H1 (cell line): ENCODE results near the gene TIA1. TPM values are rescaled to one million over a fixed set of nuclear protein-coding genes. Genes with fewer than 3 reads are reported as not detected.

Source experiments
- CTCF ChIA-PET: fragments of 300-600 bp; sonication (Branson Sonifier 250); formaldehyde crosslinking; loops from one replicate; lab custom pipeline; 2021; ENCODE audit not compliant: partially characterized antibody; lab: Charles Lee
- POLR2A ChIA-PET: fragments of 300-600 bp; sonication (Branson Sonifier 250); formaldehyde crosslinking; loops from one replicate; lab custom pipeline; 2021; ENCODE audit warnings: inconsistent platforms; ENCODE audit not compliant: partially characterized antibody; lab: Charles Lee
- DNase-seq, 2 experiments: peaks; one replicate each; pipeline versions ENCODE4 v3.0.0 to v3.0.0-alpha.2; 2010 to 2022; ENCODE audit warnings: low spot score in 2 of 2, low read depth in 1 of 2, mixed read lengths in 1 of 2
- FAIRE-seq: peaks from 2 replicates; lab custom pipeline; 2011; peaks lifted over from hg19 to GRCh38; lab: Jason Lieb, UNC
- H2AFZ ChIP-seq: 2 replicates; pipeline ENCODE4 v1.8.1; 2012; ENCODE audit warnings: low read length, inconsistent platforms
- H2AK5ac ChIP-seq: 2 replicates; pipeline ENCODE4 v1.6.1; 2013; ENCODE audit warnings: low read depth, low read length
- H2BK120ac ChIP-seq: replicated peaks from 2 replicates; pipeline ENCODE3; 2013; ENCODE audit warnings: low read depth, low read length, inconsistent platforms
- H2BK12ac ChIP-seq: 2 replicates; pipeline ENCODE4 v1.6.1; 2013; ENCODE audit warnings: low read depth, low read length
- H2BK15ac ChIP-seq: 2 replicates; pipeline ENCODE4 v1.6.1; 2013; ENCODE audit warnings: low read length
- H2BK20ac ChIP-seq: 2 replicates; pipeline ENCODE4 v1.6.1; 2013; ENCODE audit warnings: low read length
- H2BK5ac ChIP-seq: 2 replicates; pipeline ENCODE4 v1.6.1; 2013; ENCODE audit warnings: low read depth, low read length
- H3K14ac ChIP-seq: 2 replicates; pipeline ENCODE4 v1.6.1; 2013; ENCODE audit warnings: inconsistent platforms; ENCODE audit not compliant: insufficient read length
- H3K18ac ChIP-seq: 2 replicates; pipeline ENCODE4 v1.6.1; 2013; ENCODE audit warnings: low read length; ENCODE audit errors: extremely low read depth
- H3K23ac ChIP-seq: 2 replicates; pipeline ENCODE4 v1.6.1; 2013; ENCODE audit warnings: inconsistent platforms; ENCODE audit not compliant: insufficient read length
- H3K23me2 ChIP-seq: 2 replicates; pipeline ENCODE4 v1.6.1; 2013; ENCODE audit warnings: low read depth, low read length
- H3K27ac ChIP-seq: 2 replicates; pipeline ENCODE4 v1.6.1; 2011; ENCODE audit warnings: low read depth, low read length, inconsistent platforms
- H3K27me3 ChIP-seq, 4 experiments: replicated peaks in 1 of 4; 1 replicate in 1 of 4; 2 replicates in 3 of 4; pipeline versions ENCODE4 v1.6.1 to v1.8.1; 2011 to 2013; ENCODE audit warnings: low read length in 3 of 4, mild to moderate bottlenecking in 3 of 4, inconsistent platforms in 2 of 4, mixed read lengths in 2 of 4, moderate library complexity in 1 of 4; ENCODE audit not compliant: control insufficient read depth in 3 of 4, insufficient read depth in 3 of 4; ENCODE audit errors: extremely low read depth in 1 of 4
- H3K36me3 ChIP-seq, 4 experiments: 2 replicates each; pipeline versions ENCODE4 v1.6.1 to v1.8.1; 2011 to 2013; ENCODE audit warnings: mild to moderate bottlenecking in 4 of 4, low read length in 3 of 4, moderate library complexity in 2 of 4, control low read depth in 1 of 4, inconsistent platforms in 1 of 4; ENCODE audit not compliant: insufficient read depth in 4 of 4, control insufficient read depth in 2 of 4
- H3K4ac ChIP-seq: replicated peaks from 2 replicates; pipeline ENCODE3; 2013; ENCODE audit warnings: low read length, low read depth, mixed read lengths, inconsistent platforms; ENCODE audit not compliant: insufficient read length
- H3K4me1 ChIP-seq, 4 experiments: replicated peaks in 1 of 4; 1 replicate in 1 of 4; 2 replicates in 3 of 4; pipeline versions ENCODE4 v1.6.1 to v1.8.1; 2011 to 2013; ENCODE audit warnings: low read length in 3 of 4, inconsistent platforms in 2 of 4, mixed read lengths in 1 of 4; ENCODE audit not compliant: insufficient read depth in 4 of 4, control insufficient read depth in 3 of 4
- H3K4me2 ChIP-seq, 2 experiments: 2 replicates each; pipeline versions ENCODE4 v1.6.1 to v1.8.1; 2011 to 2013; ENCODE audit warnings: low read depth in 2 of 2, low read length in 2 of 2, control low read depth in 1 of 2, inconsistent platforms in 1 of 2, mild to moderate bottlenecking in 1 of 2; ENCODE audit not compliant: insufficient read depth in 1 of 2
- H3K4me3 ChIP-seq, 4 experiments: fragments of 200-600, 300-600 bp in 1 of 4; sonication (generic), shearing (Covaris generic), sonication (Bioruptor Twin) in 1 of 4; 2 replicates each; pipeline versions ENCODE4 v1.5.1 to v1.8.1; 2011 to 2016; ENCODE audit warnings: low read length in 4 of 4, low read depth in 3 of 4, control low read depth in 2 of 4, inconsistent platforms in 2 of 4, mild to moderate bottlenecking in 2 of 4, mixed read lengths in 1 of 4, moderate library complexity in 1 of 4; ENCODE audit not compliant: insufficient read depth in 2 of 4; ENCODE audit errors: extremely low read depth in 1 of 4
- H3K56ac ChIP-seq: replicated peaks from 2 replicates; pipeline ENCODE3; 2013; ENCODE audit warnings: low read depth, mild to moderate bottlenecking, mixed read lengths, low read length, inconsistent platforms; ENCODE audit not compliant: insufficient read length
- H3K79me1 ChIP-seq: 2 replicates; pipeline ENCODE4 v1.6.1; 2013; ENCODE audit warnings: low read depth, low read length, control low read depth
- H3K79me2 ChIP-seq, 2 experiments: 2 replicates each; pipeline versions ENCODE4 v1.6.1 to v1.8.1; 2012 to 2013; ENCODE audit warnings: low read length in 2 of 2, mild to moderate bottlenecking in 2 of 2, inconsistent platforms in 1 of 2; ENCODE audit not compliant: insufficient read depth in 2 of 2, control insufficient read depth in 1 of 2
- H3K9ac ChIP-seq, 4 experiments: replicated peaks in 1 of 4; 1 replicate in 1 of 4; 2 replicates in 3 of 4; pipeline versions ENCODE4 v1.6.1 to v1.8.1; 2011 to 2013; ENCODE audit warnings: low read depth in 3 of 4, low read length in 3 of 4, control low read depth in 2 of 4, mild to moderate bottlenecking in 2 of 4, moderate library complexity in 2 of 4, inconsistent platforms in 1 of 4; ENCODE audit errors: extremely low read depth in 1 of 4
- H3K9me3 ChIP-seq, 2 experiments: 2 replicates each; pipeline versions ENCODE4 v1.6.1 to v1.8.1; 2012 to 2013; ENCODE audit warnings: mild to moderate bottlenecking in 2 of 2, moderate library complexity in 2 of 2, control low read depth in 1 of 2, inconsistent platforms in 1 of 2, low read depth in 1 of 2, low read length in 1 of 2, mixed read lengths in 1 of 2; ENCODE audit not compliant: insufficient read depth in 2 of 2
- H4K20me1 ChIP-seq, 2 experiments: replicated peaks in 1 of 2; 2 replicates each; pipeline versions ENCODE3 to v1.8.1; 2011 to 2013; ENCODE audit warnings: inconsistent platforms in 2 of 2, low read length in 2 of 2, mild to moderate bottlenecking in 1 of 2; ENCODE audit not compliant: insufficient read depth in 2 of 2, control insufficient read depth in 1 of 2
- H4K5ac ChIP-seq: 2 replicates; pipeline ENCODE4 v1.6.1; 2013; ENCODE audit warnings: low read length, low read depth, mixed read lengths, inconsistent platforms; ENCODE audit not compliant: insufficient read length
- H4K8ac ChIP-seq: 2 replicates; pipeline ENCODE4 v1.8.0; 2013; ENCODE audit warnings: mild to moderate bottlenecking, moderate library complexity, low read length, inconsistent platforms; ENCODE audit not compliant: insufficient read depth; ENCODE audit errors: extremely low read depth
- H4K91ac ChIP-seq: replicated peaks from 2 replicates; pipeline ENCODE3; 2013; ENCODE audit warnings: low read length, mixed read lengths, inconsistent platforms; ENCODE audit not compliant: insufficient read length
- EP300 ChIP-seq, 2 experiments: IDR thresholded peaks; 1 replicate in 1 of 2; 2 replicates in 1 of 2; pipeline ENCODE4 v1.6.1; 2011 to 2012; ENCODE audit warnings: low read depth in 2 of 2, low read length in 2 of 2, mild to moderate bottlenecking in 2 of 2, borderline replicate concordance in 1 of 2, inconsistent platforms in 1 of 2, moderate library complexity in 1 of 2
- FOSL1 ChIP-seq: IDR thresholded peaks from 2 replicates; pipeline ENCODE4 v1.6.1; 2011; ENCODE audit warnings: mild to moderate bottlenecking, low read depth, low read length, moderate library complexity; ENCODE audit not compliant: insufficient read depth
- SIX5 ChIP-seq: IDR thresholded peaks from 2 replicates; pipeline ENCODE4 v1.6.1; 2011; ENCODE audit warnings: mild to moderate bottlenecking, low read depth, low read length
- SP4 ChIP-seq: IDR thresholded peaks from 2 replicates; pipeline ENCODE4 v1.6.1; 2012; ENCODE audit warnings: low read length, inconsistent platforms
- WGBS, 2 experiments: shearing (Covaris generic) in 1 of 2; methylation state at CpG; one replicate each; pipeline versions ENCODE4 v1.1.6 to v1.1.7; 2013 to 2015; ENCODE audit warnings: low lambda C conversion rate in 2 of 2, mixed read lengths in 2 of 2, inconsistent platforms in 1 of 2, low coverage in 1 of 2, missing lambda C conversion rate in 1 of 2; ENCODE audit not compliant: insufficient replicate concordance in 2 of 2, insufficient coverage in 1 of 2, insufficient read length in 1 of 2; ENCODE audit errors: extremely low coverage in 1 of 2, missing lambda C conversion rate in 1 of 2; 5-methylcytosine and 5-hydroxymethylcytosine counted together
- polyA plus RNA-seq, 7 experiments: library from polyadenylated mRNA; depleted of rRNA in 3 of 7; stranded (reverse) in 5 of 7; unstranded in 2 of 7; fragments of >200 nt in 5 of 7; fragments of 200-250 nt in 2 of 7; gene quantifications; 1 replicate in 5 of 7; 2 replicates in 1 of 7; 4 replicates in 1 of 7; pipeline versions ENCODE4 v1.2.1 to v1.2.3, GENCODE V29; 2011 to 2013; ENCODE audit warnings: missing spikeins in 2 of 7, mixed read lengths in 2 of 7
- total RNA-seq: library from RNA; stranded (reverse); fragmentation: NEBNext Ultra II Directional; extraction: Animal tissue kit (Norgen Biotek cat#: 25700); gene quantifications from 2 replicates; pipeline ENCODE4 v1.2.1, GENCODE V29; 2021
- TF ChIP-seq, protein P1 (sequence below), 3 experiments: IDR thresholded peaks; 1 replicate in 2 of 3; 2 replicates in 1 of 3; pipeline versions ENCODE4 v1.5.1 to v1.6.1; 2011; ENCODE audit warnings: low read length in 3 of 3, mild to moderate bottlenecking in 3 of 3, inconsistent platforms in 2 of 3, low read depth in 1 of 3, moderate library complexity in 1 of 3; ENCODE audit not compliant: insufficient read depth in 1 of 3; ENCODE audit errors: control extremely low read depth in 1 of 3

Gene TIA1
- total and polyA plus RNA-seq, 2 of the 8 experiments (the other 6 are each of a cell fraction or from before 2014, with no cell fraction given) = 58.6 to 181 TPM

DNA sequence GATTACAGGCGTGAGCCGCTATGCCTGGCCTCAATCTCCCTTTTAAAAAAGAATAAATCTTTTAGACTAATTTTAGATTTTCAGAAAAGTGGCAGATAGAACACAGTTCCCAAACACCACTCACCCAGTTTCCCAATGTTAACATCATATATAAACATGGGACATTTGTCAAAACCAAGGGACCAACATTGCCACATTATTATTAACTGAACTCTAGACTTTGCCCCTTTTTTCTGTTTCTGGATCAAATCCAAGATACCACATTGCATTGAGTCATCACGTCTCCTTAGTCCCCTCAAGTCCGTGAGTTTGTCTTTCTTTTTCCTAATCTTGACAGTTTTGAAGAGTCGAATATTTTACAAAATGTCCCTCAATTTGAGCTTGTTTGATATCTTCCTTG is 60.0 kb downstream of the TIA1 start:
- ChIA-PET POLR2A (interaction anchor here (1.5 to 1.7 kb wide), 2 partner anchors 16 to 25 kb away, joined by 4 read pairs; no protein-coding TSS in a partner anchor), CTCF (interaction anchor here (1.0 kb wide), 1 partner anchor 113 kb away, joined by 3 read pairs; the partner anchor contains the start of gene FAM136A)
- no peak overlapping the region for H3K14ac ChIP-seq
- no peak overlapping the region for H4K8ac ChIP-seq
- H3K18ac ChIP-seq = no peak overlapping the region
- no peaks in the 10 kb centered on the region for H3K79me2 ChIP-seq
- H3K27ac ChIP-seq = no peak overlapping the region
- H3K4me1 ChIP-seq = no peaks in the 10 kb centered on the region
- H2BK12ac ChIP-seq = no peak overlapping the region
- no peak overlapping the region for H2AFZ ChIP-seq
- DNase-seq (no peak), FAIRE-seq (no peak)
- H3K4ac ChIP-seq = no peak overlapping the region
- no peaks in the 10 kb centered on the region for H3K36me3 ChIP-seq
- H3K23ac ChIP-seq = no peak overlapping the region
- WGBS, 2 experiments = 95% methylated on average over 5 of the region's 5 CpGs; no CpG with 5 or more reads in 1 of the 2 experiments
- H2AK5ac ChIP-seq = no peak overlapping the region
- no peak overlapping the region for H4K91ac ChIP-seq
- no peak overlapping the region for H3K9ac ChIP-seq
- no peaks in the 10 kb centered on the region for H3K79me1 ChIP-seq
- H2BK5ac ChIP-seq = no peak overlapping the region
- H4K5ac ChIP-seq = no peak overlapping the region
- peaks cover 5% of the 10 kb centered on the region; the same call in 1 of the 2 replicates for H3K23me2 ChIP-seq
- H3K4me2 ChIP-seq = no peak overlapping the region
- no peak overlapping the region for H2BK120ac ChIP-seq
- no peaks in the 10 kb centered on the region for H3K27me3 ChIP-seq
- no peak overlapping the region for H2BK20ac ChIP-seq
- no peaks in the 10 kb centered on the region for H4K20me1 ChIP-seq
- H3K4me3 ChIP-seq = no peak overlapping the region
- no peak overlapping the region for H3K56ac ChIP-seq
- no peak overlapping the region for H2BK15ac ChIP-seq
- H3K9me3 ChIP-seq = no peaks in the 10 kb centered on the region
- TF ChIP-seq EP300 (IDR thresholded peaks at IDR 0.05; ENCODE audit: borderline replicate concordance in 1 of 2, low read depth in 2 of 2, low read length in 2 of 2) (no peak), SIX5 (no peak), SP4 (no peak), FOSL1 (no peak)
- TF ChIP-seq, protein P1, sequence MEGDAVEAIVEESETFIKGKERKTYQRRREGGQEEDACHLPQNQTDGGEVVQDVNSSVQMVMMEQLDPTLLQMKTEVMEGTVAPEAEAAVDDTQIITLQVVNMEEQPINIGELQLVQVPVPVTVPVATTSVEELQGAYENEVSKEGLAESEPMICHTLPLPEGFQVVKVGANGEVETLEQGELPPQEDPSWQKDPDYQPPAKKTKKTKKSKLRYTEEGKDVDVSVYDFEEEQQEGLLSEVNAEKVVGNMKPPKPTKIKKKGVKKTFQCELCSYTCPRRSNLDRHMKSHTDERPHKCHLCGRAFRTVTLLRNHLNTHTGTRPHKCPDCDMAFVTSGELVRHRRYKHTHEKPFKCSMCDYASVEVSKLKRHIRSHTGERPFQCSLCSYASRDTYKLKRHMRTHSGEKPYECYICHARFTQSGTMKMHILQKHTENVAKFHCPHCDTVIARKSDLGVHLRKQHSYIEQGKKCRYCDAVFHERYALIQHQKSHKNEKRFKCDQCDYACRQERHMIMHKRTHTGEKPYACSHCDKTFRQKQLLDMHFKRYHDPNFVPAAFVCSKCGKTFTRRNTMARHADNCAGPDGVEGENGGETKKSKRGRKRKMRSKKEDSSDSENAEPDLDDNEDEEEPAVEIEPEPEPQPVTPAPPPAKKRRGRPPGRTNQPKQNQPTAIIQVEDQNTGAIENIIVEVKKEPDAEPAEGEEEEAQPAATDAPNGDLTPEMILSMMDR (IDR thresholded peaks at IDR 0.05; ENCODE audit: control extremely low read depth in 1 of 3, insufficient read depth in 1 of 3, low read depth in 1 of 3, low read length in 3 of 3) = no peak
